LNCAP (cell line): ENCODE measurements around the gene GORASP1.

Experiments
- TF ChIP-seq, protein P1 (sequence below): fragments of 450-650 bp; IDR thresholded peaks from 2 replicates; pipeline ENCODE4 v1.5.1; 2017; ENCODE audit warnings: mild to moderate bottlenecking

GORASP1 gene

GRCh38 chr3:39062180-39062579, 45.2 kb downstream of the GORASP1 start:
- TF ChIP-seq, protein P1, sequence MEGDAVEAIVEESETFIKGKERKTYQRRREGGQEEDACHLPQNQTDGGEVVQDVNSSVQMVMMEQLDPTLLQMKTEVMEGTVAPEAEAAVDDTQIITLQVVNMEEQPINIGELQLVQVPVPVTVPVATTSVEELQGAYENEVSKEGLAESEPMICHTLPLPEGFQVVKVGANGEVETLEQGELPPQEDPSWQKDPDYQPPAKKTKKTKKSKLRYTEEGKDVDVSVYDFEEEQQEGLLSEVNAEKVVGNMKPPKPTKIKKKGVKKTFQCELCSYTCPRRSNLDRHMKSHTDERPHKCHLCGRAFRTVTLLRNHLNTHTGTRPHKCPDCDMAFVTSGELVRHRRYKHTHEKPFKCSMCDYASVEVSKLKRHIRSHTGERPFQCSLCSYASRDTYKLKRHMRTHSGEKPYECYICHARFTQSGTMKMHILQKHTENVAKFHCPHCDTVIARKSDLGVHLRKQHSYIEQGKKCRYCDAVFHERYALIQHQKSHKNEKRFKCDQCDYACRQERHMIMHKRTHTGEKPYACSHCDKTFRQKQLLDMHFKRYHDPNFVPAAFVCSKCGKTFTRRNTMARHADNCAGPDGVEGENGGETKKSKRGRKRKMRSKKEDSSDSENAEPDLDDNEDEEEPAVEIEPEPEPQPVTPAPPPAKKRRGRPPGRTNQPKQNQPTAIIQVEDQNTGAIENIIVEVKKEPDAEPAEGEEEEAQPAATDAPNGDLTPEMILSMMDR, result no peak

- TF ChIP-seq, protein P1, result no peak
Measured at GRCh38 chr3:39056151-39056550, 51.3 kb downstream of the GORASP1 start.

- TF ChIP-seq, protein P1, result no peak
Measured at GRCh38 chr3:39053696-39054095, 53.7 kb downstream of the GORASP1 start.

DNA sequence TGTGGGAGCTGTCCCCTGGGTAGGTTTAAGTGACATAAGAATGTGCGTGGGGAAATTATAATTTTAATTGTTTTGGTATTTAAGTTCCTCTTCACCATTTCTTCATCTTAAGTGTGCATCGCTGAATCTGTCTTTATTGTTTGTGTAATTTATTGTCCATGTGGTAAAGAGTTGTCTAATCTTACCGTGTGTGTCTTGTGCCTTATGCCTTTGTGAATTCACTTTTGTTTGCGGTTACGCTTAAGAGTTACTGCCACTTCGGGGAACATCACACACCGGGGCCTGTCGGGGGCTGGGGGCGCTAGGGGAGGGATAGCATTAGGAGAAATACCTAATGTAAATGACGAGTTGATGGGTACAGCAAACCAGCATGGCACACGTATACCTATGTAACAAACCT, 54.8 kb downstream of the GORASP1 start:
- TF ChIP-seq, protein P1, result no peak

DNA sequence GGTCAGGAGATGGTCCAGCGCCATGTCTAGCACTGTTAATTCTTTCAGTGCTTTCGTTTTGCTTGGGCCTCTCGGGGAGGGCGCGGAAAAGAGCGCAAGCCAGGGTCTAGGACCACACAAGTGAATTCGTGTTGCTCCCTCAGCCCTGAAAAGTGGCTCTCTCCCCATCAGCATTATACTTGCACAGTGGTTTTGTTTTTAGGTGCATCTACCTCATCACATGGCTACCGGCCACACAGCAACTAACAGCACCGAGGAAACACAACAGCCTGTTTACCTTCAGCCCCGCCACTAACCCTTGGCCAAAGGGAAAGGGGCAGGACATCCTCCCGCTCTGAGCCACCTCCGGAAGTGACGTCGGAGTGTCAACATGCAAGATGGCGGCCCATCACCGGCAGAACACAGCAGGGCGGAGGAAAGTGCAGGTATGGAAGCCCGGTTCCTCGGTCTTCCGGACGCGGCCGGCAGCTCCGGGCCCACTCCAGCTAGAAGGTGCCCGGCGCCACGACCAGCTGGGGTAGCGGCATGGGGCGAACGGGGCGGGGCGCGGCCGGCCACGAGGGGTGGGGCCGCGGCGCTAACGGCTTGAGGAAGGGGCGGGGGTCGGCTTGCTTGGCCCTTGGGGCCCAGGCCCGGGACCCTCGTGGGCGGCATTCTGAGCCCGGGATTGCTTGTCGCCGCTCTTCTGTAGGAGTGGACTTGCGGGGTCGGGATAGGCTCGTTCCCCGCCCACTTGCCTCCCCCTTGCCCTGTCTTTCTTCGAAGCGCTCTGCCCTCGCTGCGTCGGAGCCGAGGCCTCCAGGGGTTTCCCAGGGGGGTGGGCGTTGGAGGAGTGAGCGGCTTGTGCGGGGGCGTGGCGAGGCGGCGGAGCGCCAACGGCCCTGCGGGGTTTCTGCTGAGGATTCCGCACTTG, 55.5 kb downstream of the GORASP1 start, which contains the start of the genes SCN11A and WDR48:
Gene SCN11A, minus strand, starts transcription at position 296 of the 913 bp plus-strand sequence. CDS start 101,582 bp downstream, outside the sequence.
Gene WDR48, plus strand, starts transcription at position 368 of the 913 bp plus-strand sequence. Its CDS starts 10 bp downstream, at position 378.
- TF ChIP-seq, protein P1, result no peak

DNA sequence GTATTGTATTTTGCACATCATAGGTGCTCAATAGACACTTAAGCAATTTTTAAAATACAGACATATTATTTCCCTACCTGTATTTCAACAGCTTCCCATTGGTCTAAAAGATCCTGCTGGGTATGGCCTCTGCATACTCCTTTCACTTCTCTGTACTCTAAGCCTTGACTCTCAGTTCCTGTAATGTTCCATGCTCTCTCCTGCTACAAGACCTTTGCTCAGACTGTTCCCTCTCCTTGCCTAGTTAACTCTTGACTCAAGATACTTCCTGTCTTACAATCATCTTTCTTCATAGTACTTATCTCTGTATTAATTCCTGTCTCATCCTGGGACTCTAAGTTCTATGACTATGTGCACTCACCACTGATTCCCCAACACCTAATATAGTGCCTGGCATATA, 57.4 kb downstream of the GORASP1 start:
- TF ChIP-seq, protein P1, result no peak
